ENCODE data around the gene ZNF276. TPM values are rescaled to one million over a fixed set of nuclear protein-coding genes. Genes with fewer than 3 reads are reported as not detected.
"Not testable (repeated sequence)": the region's sequence is repeated elsewhere in the genome, so short reads cannot be mapped to it uniquely, and the experiment has no call there.

The ZNF276 gene
- total and polyA plus RNA-seq, 2 of the 8 experiments (the other 6 are each of a cell fraction or from before 2014, with no cell fraction given), result 6.4 to 9.3 TPM

DNA sequence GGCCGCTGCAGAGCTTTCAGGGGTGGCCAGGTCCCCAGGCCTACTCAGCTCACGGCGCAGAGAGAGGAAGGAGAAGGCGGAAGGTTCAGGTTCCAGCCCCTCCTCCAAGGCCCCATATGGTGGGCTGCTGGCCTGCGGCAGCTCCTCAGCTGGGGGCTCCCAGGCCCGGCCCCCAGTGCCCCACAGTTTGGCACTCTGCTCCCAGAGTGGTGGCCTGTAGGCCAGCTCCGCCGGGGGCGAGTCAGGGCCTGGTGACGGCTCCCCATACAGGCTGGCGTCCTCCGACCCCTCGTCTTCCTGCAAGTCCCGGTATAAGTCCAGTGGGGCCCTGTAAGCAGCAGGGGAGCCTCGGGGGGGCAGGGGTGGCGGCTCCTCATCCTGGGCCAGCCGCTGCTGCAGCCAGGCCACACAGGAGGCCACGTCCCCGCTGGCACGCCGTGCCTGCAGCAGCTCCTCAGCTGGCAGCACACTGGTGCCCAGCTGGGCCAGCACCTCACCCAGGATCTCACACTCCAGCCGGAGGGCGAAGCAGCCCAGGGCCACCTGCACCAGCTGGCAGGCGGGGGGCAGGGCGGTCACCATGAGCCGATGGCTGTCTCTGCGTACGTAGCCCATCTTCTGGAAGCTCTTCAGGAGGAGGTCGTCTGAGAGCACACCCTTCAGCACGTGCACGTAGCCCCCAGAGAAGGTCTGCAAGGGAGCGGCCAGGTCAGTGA lies 23.6 kb upstream of the ZNF276 start (continued):
- TF ChIP-seq, protein P1, sequence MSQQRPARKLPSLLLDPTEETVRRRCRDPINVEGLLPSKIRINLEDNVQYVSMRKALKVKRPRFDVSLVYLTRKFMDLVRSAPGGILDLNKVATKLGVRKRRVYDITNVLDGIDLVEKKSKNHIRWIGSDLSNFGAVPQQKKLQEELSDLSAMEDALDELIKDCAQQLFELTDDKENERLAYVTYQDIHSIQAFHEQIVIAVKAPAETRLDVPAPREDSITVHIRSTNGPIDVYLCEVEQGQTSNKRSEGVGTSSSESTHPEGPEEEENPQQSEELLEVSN (IDR thresholded peaks at IDR 0.05), result no peak
- TF ChIP-seq ASH2L (IDR thresholded peaks at IDR 0.05; ENCODE audit: low read length) (no peak), POLR2A (IDR thresholded peaks at IDR 0.05; ENCODE audit: control extremely low read depth in 1 of 2, low read depth in 2 of 2, low read length in 2 of 2) (no peak), SAP30 (IDR thresholded peaks at IDR 0.05; ENCODE audit: insufficient read depth, insufficient replicate concordance, low read length) (no peak), EGR1 (IDR thresholded peaks at IDR 0.05; ENCODE audit: borderline replicate concordance, low read depth, low read length) (no peak), SIRT6 (IDR thresholded peaks at IDR 0.05; ENCODE audit: low read length) (no peak), TEAD4 (IDR thresholded peaks at IDR 0.05; ENCODE audit: low read depth, low read length) (no peak)
- TF ChIP-seq, protein P2, sequence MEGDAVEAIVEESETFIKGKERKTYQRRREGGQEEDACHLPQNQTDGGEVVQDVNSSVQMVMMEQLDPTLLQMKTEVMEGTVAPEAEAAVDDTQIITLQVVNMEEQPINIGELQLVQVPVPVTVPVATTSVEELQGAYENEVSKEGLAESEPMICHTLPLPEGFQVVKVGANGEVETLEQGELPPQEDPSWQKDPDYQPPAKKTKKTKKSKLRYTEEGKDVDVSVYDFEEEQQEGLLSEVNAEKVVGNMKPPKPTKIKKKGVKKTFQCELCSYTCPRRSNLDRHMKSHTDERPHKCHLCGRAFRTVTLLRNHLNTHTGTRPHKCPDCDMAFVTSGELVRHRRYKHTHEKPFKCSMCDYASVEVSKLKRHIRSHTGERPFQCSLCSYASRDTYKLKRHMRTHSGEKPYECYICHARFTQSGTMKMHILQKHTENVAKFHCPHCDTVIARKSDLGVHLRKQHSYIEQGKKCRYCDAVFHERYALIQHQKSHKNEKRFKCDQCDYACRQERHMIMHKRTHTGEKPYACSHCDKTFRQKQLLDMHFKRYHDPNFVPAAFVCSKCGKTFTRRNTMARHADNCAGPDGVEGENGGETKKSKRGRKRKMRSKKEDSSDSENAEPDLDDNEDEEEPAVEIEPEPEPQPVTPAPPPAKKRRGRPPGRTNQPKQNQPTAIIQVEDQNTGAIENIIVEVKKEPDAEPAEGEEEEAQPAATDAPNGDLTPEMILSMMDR (IDR thresholded peaks at IDR 0.05; ENCODE audit: control extremely low read depth in 1 of 3, insufficient read depth in 1 of 3, low read depth in 1 of 3, low read length in 3 of 3), result no peak

DNA sequence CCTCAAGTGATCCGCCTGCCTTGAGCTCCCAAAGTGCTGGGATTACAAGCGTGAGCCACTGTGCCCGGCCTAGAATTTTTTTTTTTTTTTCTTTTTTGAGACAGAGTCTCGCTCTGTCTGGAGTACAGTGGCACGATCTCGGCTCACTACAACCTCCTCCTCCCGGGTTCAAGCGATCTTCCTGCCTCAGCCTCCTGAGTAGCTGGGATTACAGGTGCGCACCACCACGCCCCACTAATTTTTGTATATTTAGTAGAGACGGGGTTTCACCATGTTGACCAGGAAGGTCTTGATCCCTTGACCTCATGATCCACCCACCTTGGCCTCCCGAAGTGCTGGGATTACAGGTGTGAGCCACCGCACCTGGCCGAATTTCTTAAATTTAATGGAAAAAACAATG lies 22.6 kb upstream of the ZNF276 start:
- not testable (repeated sequence) for H3K27ac ChIP-seq (ENCODE audit: low read depth, low read length); H3K9me3 ChIP-seq (ENCODE audit: insufficient read depth in 2 of 2, low read depth in 1 of 2, low read length in 1 of 2); H2BK120ac ChIP-seq (replicated peaks; ENCODE audit: low read depth, low read length); H2AFZ ChIP-seq (ENCODE audit: low read length); H2AK5ac ChIP-seq (ENCODE audit: low read depth, low read length); H3K79me2 ChIP-seq (ENCODE audit: control insufficient read depth in 1 of 2, insufficient read depth in 2 of 2, low read length in 2 of 2); H3K4me3 ChIP-seq (ENCODE audit: extremely low read depth in 1 of 4, insufficient read depth in 2 of 4, low read depth in 3 of 4, low read length in 4 of 4); H4K91ac ChIP-seq (replicated peaks; ENCODE audit: insufficient read length, low read length); H2BK12ac ChIP-seq (ENCODE audit: low read depth, low read length); H2BK5ac ChIP-seq (ENCODE audit: low read depth, low read length); H3K18ac ChIP-seq (ENCODE audit: extremely low read depth, low read length); DNase-seq (ENCODE audit: low read depth in 1 of 2, low spot score in 2 of 2); H3K56ac ChIP-seq (replicated peaks; ENCODE audit: insufficient read length, low read depth, low read length); H2BK15ac ChIP-seq (ENCODE audit: low read length); H4K8ac ChIP-seq (ENCODE audit: extremely low read depth, insufficient read depth, low read length); H3K4ac ChIP-seq (replicated peaks; ENCODE audit: insufficient read length, low read depth, low read length); H3K27me3 ChIP-seq (replicated peaks in 1 of 4; ENCODE audit: control insufficient read depth in 3 of 4, extremely low read depth in 1 of 4, insufficient read depth in 3 of 4, low read length in 3 of 4); H2BK20ac ChIP-seq (ENCODE audit: low read length); H3K4me2 ChIP-seq (ENCODE audit: insufficient read depth in 1 of 2, low read depth in 2 of 2, low read length in 2 of 2); FAIRE-seq; H4K5ac ChIP-seq (ENCODE audit: insufficient read length, low read depth, low read length); H3K14ac ChIP-seq (ENCODE audit: insufficient read length); H3K9ac ChIP-seq (replicated peaks in 1 of 4; ENCODE audit: extremely low read depth in 1 of 4, low read depth in 3 of 4, low read length in 3 of 4); H3K23ac ChIP-seq (ENCODE audit: insufficient read length); H3K79me1 ChIP-seq (ENCODE audit: low read depth, low read length)
- 95% methylated on average over 9 of the region's 14 CpGs; no CpG with 5 or more reads in 1 of the 2 experiments for WGBS, 2 experiments (ENCODE audit: extremely low coverage in 1 of 2, insufficient coverage in 1 of 2, insufficient read length in 1 of 2, insufficient replicate concordance in 2 of 2, low coverage in 1 of 2, low lambda C conversion rate in 2 of 2, missing lambda C conversion rate in 1 of 2)
- peaks cover 0 to 19% (median 2%) of the 10 kb centered on the region in 4 experiments; a peak in 4 of 8 replicates for H3K36me3 ChIP-seq (ENCODE audit: control insufficient read depth in 2 of 4, insufficient read depth in 4 of 4, low read length in 3 of 4)
- peaks cover 0 to 20% of the 10 kb centered on the region in 2 experiments for H4K20me1 ChIP-seq (replicated peaks in 1 of 2; ENCODE audit: control insufficient read depth in 1 of 2, insufficient read depth in 2 of 2, low read length in 2 of 2)
- POLR2A ChIA-PET (ENCODE audit: partially characterized antibody), result interaction anchor here (0.6 to 6.6 kb wide), 9 partner anchors 8 to 989 kb away, joined by 3 to 59 read pairs (median 5); partner anchors contain the start of genes CDK10 and VPS9D1
- peaks cover 13% of the 10 kb centered on the region; the same call in 1 of the 2 replicates for H3K23me2 ChIP-seq (ENCODE audit: low read depth, low read length)
- CTCF ChIA-PET (ENCODE audit: partially characterized antibody), result interaction anchor here (0.8 to 3.7 kb wide), 9 partner anchors 7 to 224 kb away, joined by 3 to 36 read pairs (median 5); partner anchors contain the start of gene VPS9D1
- peaks cover 0 to 11% (median 5%) of the 10 kb centered on the region in 4 experiments; a peak in 5 of 7 replicates for H3K4me1 ChIP-seq (replicated peaks in 1 of 4; ENCODE audit: control insufficient read depth in 3 of 4, insufficient read depth in 4 of 4, low read length in 3 of 4)

All from H1 (cell line).